NB4 (cell line): ENCODE results near the gene EPS15.
A peak's percentile ranks its signal among the peaks of the same experiment; 100 is the strongest.

Source experiments
- DNase-seq: peaks from one replicate; pipeline ENCODE4 v3.0.0; 2010; ENCODE audit warnings: low read depth
- H3K4me3 ChIP-seq: one replicate; pipeline ENCODE4 v1.5.1; 2011; ENCODE audit warnings: mild to moderate bottlenecking, low read depth, low read length, moderate library complexity
- CTCF ChIP-seq: IDR thresholded peaks from one replicate; pipeline ENCODE4 v1.5.1; 2012; ENCODE audit warnings: low read depth, low read length
- MAX ChIP-seq: IDR thresholded peaks from 2 replicates; pipeline ENCODE4 v1.6.1; 2011; ENCODE audit warnings: low read depth, low read length
- MYC ChIP-seq: IDR thresholded peaks from 2 replicates; pipeline ENCODE4 v1.6.1; 2011; ENCODE audit warnings: low read depth, low read length
- POLR2A ChIP-seq: IDR thresholded peaks from 2 replicates; pipeline ENCODE4 v1.6.1; 2011; ENCODE audit warnings: mild to moderate bottlenecking; ENCODE audit not compliant: insufficient read length; ENCODE audit errors: extremely low read depth

The EPS15 gene

GRCh38 chr1:51321924-51322280 lies 197.2 kb downstream of the EPS15 start:
- no peak for TF ChIP-seq POLR2A
- TF ChIP-seq CTCF, result no peak
- no peak for TF ChIP-seq MYC
- no peak for TF ChIP-seq MAX
- DNase-seq, result no peak
- no peak overlapping the region for H3K4me3 ChIP-seq

- TF ChIP-seq CTCF (no peak), MYC (no peak), MAX (no peak), POLR2A (no peak)
- H3K4me3 ChIP-seq, result no peak overlapping the region
- DNase-seq, result no peak
Measured at GRCh38 chr1:51320967-51321923, 197.8 kb downstream of the EPS15 start.

GRCh38 chr1:51317798-51318197 lies 201.3 kb downstream of the EPS15 start:
- no peak for DNase-seq
- no peak overlapping the region for H3K4me3 ChIP-seq
- TF ChIP-seq POLR2A (no peak), CTCF (no peak), MAX (no peak), MYC (no peak)

- peak; percentile 49 for DNase-seq
- TF ChIP-seq MAX (no peak), MYC (no peak), POLR2A (no peak), CTCF (no peak)
- H3K4me3 ChIP-seq, result no peak overlapping the region
Measured at GRCh38 chr1:51316846-51317120, 202.3 kb downstream of the EPS15 start.

- no peak overlapping the region for H3K4me3 ChIP-seq
- DNase-seq, result no peak
- TF ChIP-seq MYC, result no peak
Measured at GRCh38 chr1:51316113-51316845, 202.8 kb downstream of the EPS15 start.

GRCh38 chr1:51314974-51315373 lies 204.1 kb downstream of the EPS15 start:
- DNase-seq, result no peak
- no peak overlapping the region for H3K4me3 ChIP-seq
- TF ChIP-seq MAX (no peak), CTCF (no peak), MYC (no peak)
